H1 (cell line): ENCODE results near the gene TTLL7. TPM values are rescaled to one million over a fixed set of nuclear protein-coding genes. Genes with fewer than 3 reads are reported as not detected.

Experiments used
- CTCF ChIA-PET: fragments of 300-600 bp; sonication (Branson Sonifier 250); formaldehyde crosslinking; loops from one replicate; lab custom pipeline; 2021; ENCODE audit not compliant: partially characterized antibody; lab: Charles Lee
- POLR2A ChIA-PET: fragments of 300-600 bp; sonication (Branson Sonifier 250); formaldehyde crosslinking; loops from one replicate; lab custom pipeline; 2021; ENCODE audit warnings: inconsistent platforms; ENCODE audit not compliant: partially characterized antibody; lab: Charles Lee
- DNase-seq, 2 experiments: peaks; one replicate each; pipeline versions ENCODE4 v3.0.0 to v3.0.0-alpha.2; 2010 to 2022; ENCODE audit warnings: low spot score in 2 of 2, low read depth in 1 of 2, mixed read lengths in 1 of 2
- FAIRE-seq: peaks from 2 replicates; lab custom pipeline; 2011; peaks lifted over from hg19 to GRCh38; lab: Jason Lieb, UNC
- H2AFZ ChIP-seq: 2 replicates; pipeline ENCODE4 v1.8.1; 2012; ENCODE audit warnings: low read length, inconsistent platforms
- H2AK5ac ChIP-seq: 2 replicates; pipeline ENCODE4 v1.6.1; 2013; ENCODE audit warnings: low read depth, low read length
- H2BK120ac ChIP-seq: replicated peaks from 2 replicates; pipeline ENCODE3; 2013; ENCODE audit warnings: low read depth, low read length, inconsistent platforms
- H2BK12ac ChIP-seq: 2 replicates; pipeline ENCODE4 v1.6.1; 2013; ENCODE audit warnings: low read depth, low read length
- H2BK15ac ChIP-seq: 2 replicates; pipeline ENCODE4 v1.6.1; 2013; ENCODE audit warnings: low read length
- H2BK20ac ChIP-seq: 2 replicates; pipeline ENCODE4 v1.6.1; 2013; ENCODE audit warnings: low read length
- H2BK5ac ChIP-seq: 2 replicates; pipeline ENCODE4 v1.6.1; 2013; ENCODE audit warnings: low read depth, low read length
- H3K14ac ChIP-seq: 2 replicates; pipeline ENCODE4 v1.6.1; 2013; ENCODE audit warnings: inconsistent platforms; ENCODE audit not compliant: insufficient read length
- H3K18ac ChIP-seq: 2 replicates; pipeline ENCODE4 v1.6.1; 2013; ENCODE audit warnings: low read length; ENCODE audit errors: extremely low read depth
- H3K23ac ChIP-seq: 2 replicates; pipeline ENCODE4 v1.6.1; 2013; ENCODE audit warnings: inconsistent platforms; ENCODE audit not compliant: insufficient read length
- H3K23me2 ChIP-seq: 2 replicates; pipeline ENCODE4 v1.6.1; 2013; ENCODE audit warnings: low read depth, low read length
- H3K27ac ChIP-seq: 2 replicates; pipeline ENCODE4 v1.6.1; 2011; ENCODE audit warnings: low read depth, low read length, inconsistent platforms
- H3K27me3 ChIP-seq, 4 experiments: replicated peaks in 1 of 4; 1 replicate in 1 of 4; 2 replicates in 3 of 4; pipeline versions ENCODE4 v1.6.1 to v1.8.1; 2011 to 2013; ENCODE audit warnings: low read length in 3 of 4, mild to moderate bottlenecking in 3 of 4, inconsistent platforms in 2 of 4, mixed read lengths in 2 of 4, moderate library complexity in 1 of 4; ENCODE audit not compliant: control insufficient read depth in 3 of 4, insufficient read depth in 3 of 4; ENCODE audit errors: extremely low read depth in 1 of 4
- H3K36me3 ChIP-seq, 4 experiments: 2 replicates each; pipeline versions ENCODE4 v1.6.1 to v1.8.1; 2011 to 2013; ENCODE audit warnings: mild to moderate bottlenecking in 4 of 4, low read length in 3 of 4, moderate library complexity in 2 of 4, control low read depth in 1 of 4, inconsistent platforms in 1 of 4; ENCODE audit not compliant: insufficient read depth in 4 of 4, control insufficient read depth in 2 of 4
- H3K4ac ChIP-seq: replicated peaks from 2 replicates; pipeline ENCODE3; 2013; ENCODE audit warnings: low read length, low read depth, mixed read lengths, inconsistent platforms; ENCODE audit not compliant: insufficient read length
- H3K4me1 ChIP-seq, 4 experiments: replicated peaks in 1 of 4; 1 replicate in 1 of 4; 2 replicates in 3 of 4; pipeline versions ENCODE4 v1.6.1 to v1.8.1; 2011 to 2013; ENCODE audit warnings: low read length in 3 of 4, inconsistent platforms in 2 of 4, mixed read lengths in 1 of 4; ENCODE audit not compliant: insufficient read depth in 4 of 4, control insufficient read depth in 3 of 4
- H3K4me2 ChIP-seq, 2 experiments: 2 replicates each; pipeline versions ENCODE4 v1.6.1 to v1.8.1; 2011 to 2013; ENCODE audit warnings: low read depth in 2 of 2, low read length in 2 of 2, control low read depth in 1 of 2, inconsistent platforms in 1 of 2, mild to moderate bottlenecking in 1 of 2; ENCODE audit not compliant: insufficient read depth in 1 of 2
- H3K4me3 ChIP-seq, 4 experiments: fragments of 200-600, 300-600 bp in 1 of 4; sonication (generic), shearing (Covaris generic), sonication (Bioruptor Twin) in 1 of 4; 2 replicates each; pipeline versions ENCODE4 v1.5.1 to v1.8.1; 2011 to 2016; ENCODE audit warnings: low read length in 4 of 4, low read depth in 3 of 4, control low read depth in 2 of 4, inconsistent platforms in 2 of 4, mild to moderate bottlenecking in 2 of 4, mixed read lengths in 1 of 4, moderate library complexity in 1 of 4; ENCODE audit not compliant: insufficient read depth in 2 of 4; ENCODE audit errors: extremely low read depth in 1 of 4
- H3K56ac ChIP-seq: replicated peaks from 2 replicates; pipeline ENCODE3; 2013; ENCODE audit warnings: low read depth, mild to moderate bottlenecking, mixed read lengths, low read length, inconsistent platforms; ENCODE audit not compliant: insufficient read length
- H3K79me1 ChIP-seq: 2 replicates; pipeline ENCODE4 v1.6.1; 2013; ENCODE audit warnings: low read depth, low read length, control low read depth
- H3K79me2 ChIP-seq, 2 experiments: 2 replicates each; pipeline versions ENCODE4 v1.6.1 to v1.8.1; 2012 to 2013; ENCODE audit warnings: low read length in 2 of 2, mild to moderate bottlenecking in 2 of 2, inconsistent platforms in 1 of 2; ENCODE audit not compliant: insufficient read depth in 2 of 2, control insufficient read depth in 1 of 2
- H3K9ac ChIP-seq, 4 experiments: replicated peaks in 1 of 4; 1 replicate in 1 of 4; 2 replicates in 3 of 4; pipeline versions ENCODE4 v1.6.1 to v1.8.1; 2011 to 2013; ENCODE audit warnings: low read depth in 3 of 4, low read length in 3 of 4, control low read depth in 2 of 4, mild to moderate bottlenecking in 2 of 4, moderate library complexity in 2 of 4, inconsistent platforms in 1 of 4; ENCODE audit errors: extremely low read depth in 1 of 4
- H3K9me3 ChIP-seq, 2 experiments: 2 replicates each; pipeline versions ENCODE4 v1.6.1 to v1.8.1; 2012 to 2013; ENCODE audit warnings: mild to moderate bottlenecking in 2 of 2, moderate library complexity in 2 of 2, control low read depth in 1 of 2, inconsistent platforms in 1 of 2, low read depth in 1 of 2, low read length in 1 of 2, mixed read lengths in 1 of 2; ENCODE audit not compliant: insufficient read depth in 2 of 2
- H4K20me1 ChIP-seq, 2 experiments: replicated peaks in 1 of 2; 2 replicates each; pipeline versions ENCODE3 to v1.8.1; 2011 to 2013; ENCODE audit warnings: inconsistent platforms in 2 of 2, low read length in 2 of 2, mild to moderate bottlenecking in 1 of 2; ENCODE audit not compliant: insufficient read depth in 2 of 2, control insufficient read depth in 1 of 2
- H4K5ac ChIP-seq: 2 replicates; pipeline ENCODE4 v1.6.1; 2013; ENCODE audit warnings: low read length, low read depth, mixed read lengths, inconsistent platforms; ENCODE audit not compliant: insufficient read length
- H4K8ac ChIP-seq: 2 replicates; pipeline ENCODE4 v1.8.0; 2013; ENCODE audit warnings: mild to moderate bottlenecking, moderate library complexity, low read length, inconsistent platforms; ENCODE audit not compliant: insufficient read depth; ENCODE audit errors: extremely low read depth
- H4K91ac ChIP-seq: replicated peaks from 2 replicates; pipeline ENCODE3; 2013; ENCODE audit warnings: low read length, mixed read lengths, inconsistent platforms; ENCODE audit not compliant: insufficient read length
- CBX5 ChIP-seq: fragments of 300-800, 300-1000 bp; sonication (generic); IDR thresholded peaks from 2 replicates; pipeline ENCODE4 v1.7.1; 2016; ENCODE audit warnings: antibody characterized with exemption, low read length, low read depth
- HDAC2 ChIP-seq, 2 experiments: fragments of 300-600 bp in 1 of 2; sonication (generic) in 1 of 2; IDR thresholded peaks; 2 replicates each; pipeline ENCODE4 v1.6.1; 2011 to 2012; ENCODE audit warnings: low read depth in 2 of 2, low read length in 2 of 2, mild to moderate bottlenecking in 2 of 2, moderate library complexity in 2 of 2, borderline replicate concordance in 1 of 2, inconsistent platforms in 1 of 2
- TBP ChIP-seq: IDR thresholded peaks from 2 replicates; pipeline ENCODE4 v1.6.1; 2011; ENCODE audit warnings: low read depth, low read length, improper control_type of control experiment
- ZNF274 ChIP-seq: IDR thresholded peaks from 2 replicates; pipeline ENCODE4 v1.7.0; 2012; ENCODE audit warnings: low read length, borderline replicate concordance; ENCODE audit errors: extremely low read depth
- WGBS, 2 experiments: shearing (Covaris generic) in 1 of 2; methylation state at CpG; one replicate each; pipeline versions ENCODE4 v1.1.6 to v1.1.7; 2013 to 2015; ENCODE audit warnings: low lambda C conversion rate in 2 of 2, mixed read lengths in 2 of 2, inconsistent platforms in 1 of 2, low coverage in 1 of 2, missing lambda C conversion rate in 1 of 2; ENCODE audit not compliant: insufficient replicate concordance in 2 of 2, insufficient coverage in 1 of 2, insufficient read length in 1 of 2; ENCODE audit errors: extremely low coverage in 1 of 2, missing lambda C conversion rate in 1 of 2; 5-methylcytosine and 5-hydroxymethylcytosine counted together
- polyA plus RNA-seq, 7 experiments: library from polyadenylated mRNA; depleted of rRNA in 3 of 7; stranded (reverse) in 5 of 7; unstranded in 2 of 7; fragments of >200 nt in 5 of 7; fragments of 200-250 nt in 2 of 7; gene quantifications; 1 replicate in 5 of 7; 2 replicates in 1 of 7; 4 replicates in 1 of 7; pipeline versions ENCODE4 v1.2.1 to v1.2.3, GENCODE V29; 2011 to 2013; ENCODE audit warnings: missing spikeins in 2 of 7, mixed read lengths in 2 of 7
- total RNA-seq: library from RNA; stranded (reverse); fragmentation: NEBNext Ultra II Directional; extraction: Animal tissue kit (Norgen Biotek cat#: 25700); gene quantifications from 2 replicates; pipeline ENCODE4 v1.2.1, GENCODE V29; 2021
- TF ChIP-seq, protein P1 (sequence below), 3 experiments: IDR thresholded peaks; 1 replicate in 2 of 3; 2 replicates in 1 of 3; pipeline versions ENCODE4 v1.5.1 to v1.6.1; 2011; ENCODE audit warnings: low read length in 3 of 3, mild to moderate bottlenecking in 3 of 3, inconsistent platforms in 2 of 3, low read depth in 1 of 3, moderate library complexity in 1 of 3; ENCODE audit not compliant: insufficient read depth in 1 of 3; ENCODE audit errors: control extremely low read depth in 1 of 3

The TTLL7 gene
- total and polyA plus RNA-seq, 2 of the 8 experiments (the other 6 are each of a cell fraction or from before 2014, with no cell fraction given), result 1.9 to 7.9 TPM

DNA sequence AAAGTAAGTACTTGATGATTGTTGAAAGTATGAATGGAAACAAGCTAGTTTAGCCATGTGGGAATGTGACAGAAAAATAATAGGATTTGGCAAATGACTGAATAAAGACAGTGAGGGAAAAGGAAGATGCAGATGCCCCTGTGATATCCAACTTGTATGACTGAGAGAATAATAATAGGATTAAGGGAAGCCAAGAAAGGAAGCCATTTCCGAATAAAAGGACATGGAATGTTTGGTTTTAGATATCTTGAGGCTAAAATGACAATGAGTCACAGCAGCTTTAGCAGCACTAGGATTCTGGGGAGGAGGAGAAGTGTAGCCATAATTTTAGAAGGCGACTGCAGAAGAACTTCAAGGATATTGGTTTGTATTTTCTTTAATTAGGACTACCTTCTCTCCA lies 109.2 kb downstream of the TTLL7 start:
- FAIRE-seq (no peak), DNase-seq (no peak)
- H2BK15ac ChIP-seq, result no peak overlapping the region
- TF ChIP-seq HDAC2 (IDR thresholded peaks at IDR 0.05; ENCODE audit: borderline replicate concordance in 1 of 2, low read depth in 2 of 2, low read length in 2 of 2) (no peak), TBP (no peak), CBX5 (no peak), ZNF274 (no peak)
- TF ChIP-seq, protein P1, sequence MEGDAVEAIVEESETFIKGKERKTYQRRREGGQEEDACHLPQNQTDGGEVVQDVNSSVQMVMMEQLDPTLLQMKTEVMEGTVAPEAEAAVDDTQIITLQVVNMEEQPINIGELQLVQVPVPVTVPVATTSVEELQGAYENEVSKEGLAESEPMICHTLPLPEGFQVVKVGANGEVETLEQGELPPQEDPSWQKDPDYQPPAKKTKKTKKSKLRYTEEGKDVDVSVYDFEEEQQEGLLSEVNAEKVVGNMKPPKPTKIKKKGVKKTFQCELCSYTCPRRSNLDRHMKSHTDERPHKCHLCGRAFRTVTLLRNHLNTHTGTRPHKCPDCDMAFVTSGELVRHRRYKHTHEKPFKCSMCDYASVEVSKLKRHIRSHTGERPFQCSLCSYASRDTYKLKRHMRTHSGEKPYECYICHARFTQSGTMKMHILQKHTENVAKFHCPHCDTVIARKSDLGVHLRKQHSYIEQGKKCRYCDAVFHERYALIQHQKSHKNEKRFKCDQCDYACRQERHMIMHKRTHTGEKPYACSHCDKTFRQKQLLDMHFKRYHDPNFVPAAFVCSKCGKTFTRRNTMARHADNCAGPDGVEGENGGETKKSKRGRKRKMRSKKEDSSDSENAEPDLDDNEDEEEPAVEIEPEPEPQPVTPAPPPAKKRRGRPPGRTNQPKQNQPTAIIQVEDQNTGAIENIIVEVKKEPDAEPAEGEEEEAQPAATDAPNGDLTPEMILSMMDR (IDR thresholded peaks at IDR 0.05; ENCODE audit: control extremely low read depth in 1 of 3, insufficient read depth in 1 of 3, low read depth in 1 of 3, low read length in 3 of 3), result no peak
- ChIA-PET POLR2A (no interaction called here), CTCF (interaction anchor here (0.8 kb wide), 1 partner anchor 10 kb away, joined by 3 read pairs; no protein-coding TSS in a partner anchor)
- no peak overlapping the region for H2BK20ac ChIP-seq
- H3K79me2 ChIP-seq, result no peaks in the 10 kb centered on the region
- no peak overlapping the region for H3K9ac ChIP-seq
- H2BK12ac ChIP-seq, result no peak overlapping the region
- no peak overlapping the region for H3K56ac ChIP-seq
- H2BK120ac ChIP-seq, result no peak overlapping the region
- H3K9me3 ChIP-seq, result no peaks in the 10 kb centered on the region
- no peaks in the 10 kb centered on the region for H3K4me1 ChIP-seq
- H4K5ac ChIP-seq, result no peak overlapping the region
- no peak overlapping the region for H3K18ac ChIP-seq
- no peak overlapping the region for H4K91ac ChIP-seq
- H3K14ac ChIP-seq, result no peak overlapping the region
- no peak overlapping the region for H3K27ac ChIP-seq
- H3K36me3 ChIP-seq, result no peaks in the 10 kb centered on the region
- H3K4me3 ChIP-seq, result no peak overlapping the region
- no peaks in the 10 kb centered on the region for H3K79me1 ChIP-seq
- H2AFZ ChIP-seq, result no peak overlapping the region
- no peaks in the 10 kb centered on the region for H3K27me3 ChIP-seq
- no peak overlapping the region for H3K23ac ChIP-seq
- no peak overlapping the region for H2BK5ac ChIP-seq
- H3K4me2 ChIP-seq, result no peak overlapping the region
- no peaks in the 10 kb centered on the region for H4K20me1 ChIP-seq
- WGBS, 2 experiments, result 78% methylated on average over 2 of the region's 2 CpGs; no CpG with 5 or more reads in 1 of the 2 experiments
- H4K8ac ChIP-seq, result no peak overlapping the region
- no peak overlapping the region for H3K4ac ChIP-seq
- H2AK5ac ChIP-seq, result no peak overlapping the region
- no peaks in the 10 kb centered on the region for H3K23me2 ChIP-seq
